ENCODE results near the gene NEDD4L.

- TF ChIP-seq CTCF (IDR thresholded peaks at IDR 0.05) = no peak
- no peak for TF ChIP-seq POLR2A (IDR thresholded peaks at IDR 0.05)
Measured at GRCh38 chr18:58139459-58140386, 95.7 kb downstream of the NEDD4L start.

Measured in sigmoid colon (tissue), 3 donors.